Endothelial cell of umbilical vein (primary cell): ENCODE results near the gene DMWD. TPM values are rescaled to one million over a fixed set of nuclear protein-coding genes. Genes with fewer than 3 reads are reported as not detected.

ENCODE experiments used
- BruUV-seq: library from RNA; stranded (reverse); fragments of 400-500 nt; replicated peaks from 2 replicates; lab custom pipeline; 2021; lab: Mats Ljungman, UMichigan
- CTCF ChIA-PET: fragments of 300-600, 350-600 bp; sonication (Branson Sonifier 250); formaldehyde crosslinking; loops from one replicate; lab custom pipeline; 2021; ENCODE audit warnings: antibody characterized with exemption, inconsistent platforms; lab: Charles Lee
- POLR2A ChIA-PET: fragments of 300-600, 350-600 bp; sonication (Branson Sonifier 250); formaldehyde crosslinking; loops from one replicate; lab custom pipeline; 2021; ENCODE audit warnings: antibody characterized with exemption, inconsistent platforms; lab: Charles Lee
- DNase-seq: peaks from one replicate; pipeline ENCODE4 v3.0.0-alpha.2; 2011; ENCODE audit warnings: low read depth, low spot score
- FAIRE-seq: peaks from 2 replicates; lab custom pipeline; 2011; peaks lifted over from hg19 to GRCh38; lab: Jason Lieb, UNC
- H2AFZ ChIP-seq: 2 replicates; pipeline ENCODE4 v1.6.0; 2012; ENCODE audit warnings: low read depth, low read length, control low read depth, inconsistent platforms
- H3K27ac ChIP-seq: 2 replicates; pipeline ENCODE4 v1.5.1; 2011; ENCODE audit warnings: low read depth, mild to moderate bottlenecking, control low read depth, low read length, moderate library complexity; ENCODE audit not compliant: insufficient read depth
- H3K27me3 ChIP-seq, 2 experiments: 2 replicates each; pipeline versions ENCODE4 v1.6.0 to v1.6.1; 2011; ENCODE audit warnings: low read length in 2 of 2, mixed read lengths in 1 of 2; ENCODE audit not compliant: control insufficient read depth in 2 of 2, insufficient read depth in 2 of 2
- H3K36me3 ChIP-seq, 2 experiments: 2 replicates in 1 of 2; 3 replicates in 1 of 2; pipeline ENCODE4 v1.5.1; 2011; ENCODE audit warnings: low read length in 2 of 2, mild to moderate bottlenecking in 1 of 2, moderate library complexity in 1 of 2; ENCODE audit not compliant: control insufficient read depth in 2 of 2, insufficient read depth in 2 of 2; ENCODE audit errors: extremely low read depth in 1 of 2
- H3K4me1 ChIP-seq: 3 replicates; pipeline ENCODE4 v1.5.1; 2011; ENCODE audit warnings: mild to moderate bottlenecking, low read length; ENCODE audit not compliant: control insufficient read depth, insufficient read depth; ENCODE audit errors: extremely low read depth
- H3K4me2 ChIP-seq: 2 replicates; pipeline ENCODE4 v1.6.1; 2011; ENCODE audit warnings: low read length, control low read depth, mixed read lengths; ENCODE audit not compliant: insufficient read depth
- H3K4me3 ChIP-seq, 3 experiments: fragments of 200-600 bp in 1 of 3; sonication (generic), shearing (Covaris generic) in 1 of 3; replicated peaks in 1 of 3; 2 replicates each; pipeline ENCODE4 v1.5.1; 2011 to 2016; ENCODE audit warnings: control low read depth in 3 of 3, low read length in 3 of 3, mild to moderate bottlenecking in 2 of 3, inconsistent platforms in 1 of 3, low read depth in 1 of 3, moderate library complexity in 1 of 3; ENCODE audit not compliant: insufficient read depth in 1 of 3
- H3K79me2 ChIP-seq: 2 replicates; pipeline ENCODE4 v1.6.0; 2012; ENCODE audit warnings: low read length, inconsistent platforms; ENCODE audit not compliant: control insufficient read depth, insufficient read depth
- H3K9ac ChIP-seq: replicated peaks from 2 replicates; pipeline ENCODE3; 2011; ENCODE audit warnings: low read length, control low read depth; ENCODE audit not compliant: insufficient read depth; ENCODE audit errors: extremely low read depth
- H3K9me1 ChIP-seq: replicated peaks from 3 replicates; pipeline ENCODE4 v1.6.0; 2011; ENCODE audit warnings: mild to moderate bottlenecking, low read length; ENCODE audit not compliant: control insufficient read depth, insufficient read depth; ENCODE audit errors: extremely low read depth
- H3K9me3 ChIP-seq: replicated peaks from 2 replicates; pipeline ENCODE4 v1.5.1; 2012; ENCODE audit warnings: low read length, inconsistent platforms; ENCODE audit not compliant: control insufficient read depth, insufficient read depth
- H4K20me1 ChIP-seq: replicated peaks from 2 replicates; pipeline ENCODE3; 2011; ENCODE audit warnings: mild to moderate bottlenecking, low read length; ENCODE audit not compliant: control insufficient read depth, insufficient read depth; ENCODE audit errors: extremely low read depth
- EZH2 ChIP-seq: IDR thresholded peaks from 2 replicates; pipeline ENCODE4 v1.6.1; 2012; ENCODE audit warnings: borderline replicate concordance, low read depth, mild to moderate bottlenecking, moderate library complexity, low read length, inconsistent platforms; ENCODE audit not compliant: severe bottlenecking
- FOS ChIP-seq: IDR thresholded peaks from 2 replicates; pipeline ENCODE4 v1.6.1; 2011; ENCODE audit warnings: mild to moderate bottlenecking, low read length, moderate library complexity, borderline replicate concordance; ENCODE audit not compliant: insufficient read depth
- JUN ChIP-seq: IDR thresholded peaks from 2 replicates; pipeline ENCODE4 v1.6.1; 2011; ENCODE audit warnings: borderline replicate concordance, low read depth; ENCODE audit not compliant: insufficient read length, insufficient read depth
- MAX ChIP-seq: IDR thresholded peaks from 2 replicates; pipeline ENCODE4 v1.6.1; 2011; ENCODE audit not compliant: insufficient read depth, insufficient read length
- POLR2A ChIP-seq: IDR thresholded peaks from 2 replicates; pipeline ENCODE4 v1.6.1; 2012; ENCODE audit warnings: low read depth, mild to moderate bottlenecking, control low read depth, low read length
- POLR2AphosphoS5 ChIP-seq: IDR thresholded peaks from 2 replicates; pipeline ENCODE4 v1.6.1; 2012; ENCODE audit warnings: low read depth, mild to moderate bottlenecking, control low read depth, low read length, moderate library complexity; ENCODE audit not compliant: insufficient read depth
- dilution Hi-C: fragments of 300-500 bp; cut with MboI; formaldehyde crosslinking; loops from one replicate; pipeline ENCODE4 v1.15.0; 2019; ENCODE audit warnings: low sequenced_read_pairs; ENCODE audit not compliant: extremely low pct_ligation_motif_present
- intact Hi-C: fragments of 100-400 bp; cut with micrococcal nuclease; formaldehyde crosslinking; loops from one replicate; pipeline ENCODE4 v1.10.0; 2022
- polyA plus RNA-seq, 4 experiments: library from polyadenylated mRNA; depleted of rRNA in 3 of 4; stranded (reverse) in 3 of 4; unstranded in 1 of 4; fragments of >200 nt; gene quantifications; 2 replicates each; pipeline versions ENCODE4 v1.2.1 to v1.2.3, GENCODE V29; 2011 to 2012; ENCODE audit warnings: missing spikeins in 1 of 4
- total RNA-seq: library from RNA; stranded (reverse); gene quantifications from 2 replicates; pipeline ENCODE4 v1.2.3, GENCODE V29; 2021

The DMWD gene
- total and polyA plus RNA-seq, 2 donors (not counting 3 experiments of a cell fraction or from before 2014, with no cell fraction given) = 36.9 to 81.1 TPM

GRCh38 chr19:45824531-45825262 lies 32.1 kb upstream of the DMWD start:
- no peaks in the 10 kb centered on the region for H4K20me1 ChIP-seq
- H3K4me3 ChIP-seq = no peak overlapping the region
- no peak for DNase-seq
- TF ChIP-seq EZH2 = no peak
- no peak for TF ChIP-seq FOS
- no peaks in the 10 kb centered on the region for H3K79me2 ChIP-seq
- H3K27me3 ChIP-seq = no peaks in the 10 kb centered on the region
- H3K27ac ChIP-seq = no peak overlapping the region
- dilution Hi-C loops (no loop called here), intact Hi-C loops (no loop called here)
- no peak overlapping the region for H3K4me2 ChIP-seq
- FAIRE-seq = no peak
- peaks cover 13 to 59% of the 10 kb centered on the region in 2 experiments for H3K36me3 ChIP-seq
- no peaks in the 10 kb centered on the region for H3K9me3 ChIP-seq
- no peak overlapping the region for H3K9ac ChIP-seq
- H3K4me1 ChIP-seq = peaks cover 11% of the 10 kb centered on the region
- H2AFZ ChIP-seq = no peak overlapping the region
- BruUV-seq = no TSS peak
- H3K9me1 ChIP-seq = no peaks in the 10 kb centered on the region
- CTCF ChIA-PET = interaction anchor here (0.6 to 4.1 kb wide), 4 partner anchors 7 to 54 kb away, joined by 3 to 35 read pairs (median 4); no protein-coding TSS in a partner anchor
- POLR2A ChIA-PET = no interaction called here

- dilution Hi-C loops = no loop called here
- Histone ChIP-seq H3K4me3 (no peak overlapping the region), H3K27me3 (no peaks in the 10 kb centered on the region), H2AFZ (no peak overlapping the region), H3K9me1 (no peaks in the 10 kb centered on the region), H3K9ac (no peak overlapping the region), H3K27ac (no peak overlapping the region), H3K79me2 (no peaks in the 10 kb centered on the region), H3K4me2 (no peak overlapping the region), H3K4me1 (peaks cover 11% of the 10 kb centered on the region), H3K9me3 (no peaks in the 10 kb centered on the region), H4K20me1 (no peaks in the 10 kb centered on the region), H3K36me3 (peaks cover 13 to 57% of the 10 kb centered on the region in 2 experiments)
- intact Hi-C loops = no loop called here
- FAIRE-seq (peak; percentile 18), DNase-seq (peak; percentile 74)
- BruUV-seq = no TSS peak
- ChIA-PET CTCF (interaction anchor here (1.3 kb wide), 1 partner anchor 54 kb away, joined by 4 read pairs; no protein-coding TSS in a partner anchor), POLR2A (no interaction called here)
- no peak for TF ChIP-seq POLR2A
- no peak for TF ChIP-seq MAX
- TF ChIP-seq JUN = no peak
- TF ChIP-seq POLR2AphosphoS5 = peak; percentile 14
These were observed 31.4 kb upstream of the DMWD start for GRCh38 chr19:45824041-45824471.
